ENCODE results near the gene SSR2. TPM values are rescaled to one million over a fixed set of nuclear protein-coding genes. Genes with fewer than 3 reads are reported as not detected.
A peak's percentile ranks its signal among the peaks of the same experiment; 100 is the strongest.

The SSR2 gene
- 100 to 1,000 TPM in 3 of 4 donors, 10 to 100 TPM in 1; 97.6 to 474 (median 227) TPM for total RNA-seq

GRCh38 chr1:156020293-156021092 lies at the start of gene SSR2:
SSR2 (minus strand) TSS chr1:156020951; CDS start chr1:156020167, 784 bp downstream.
- intact Hi-C loops (cut with DNase I; ENCODE audit: low total_unique reads): no loop called here
- no peaks in the 10 kb centered on the region for H3K4me1 ChIP-seq
- H3K36me3 ChIP-seq: no peaks in the 10 kb centered on the region
- H3K9me3 ChIP-seq: no peaks in the 10 kb centered on the region
- TF ChIP-seq POLR2A (IDR thresholded peaks at IDR 0.05): peak; percentile 44
- TF ChIP-seq, protein P1, sequence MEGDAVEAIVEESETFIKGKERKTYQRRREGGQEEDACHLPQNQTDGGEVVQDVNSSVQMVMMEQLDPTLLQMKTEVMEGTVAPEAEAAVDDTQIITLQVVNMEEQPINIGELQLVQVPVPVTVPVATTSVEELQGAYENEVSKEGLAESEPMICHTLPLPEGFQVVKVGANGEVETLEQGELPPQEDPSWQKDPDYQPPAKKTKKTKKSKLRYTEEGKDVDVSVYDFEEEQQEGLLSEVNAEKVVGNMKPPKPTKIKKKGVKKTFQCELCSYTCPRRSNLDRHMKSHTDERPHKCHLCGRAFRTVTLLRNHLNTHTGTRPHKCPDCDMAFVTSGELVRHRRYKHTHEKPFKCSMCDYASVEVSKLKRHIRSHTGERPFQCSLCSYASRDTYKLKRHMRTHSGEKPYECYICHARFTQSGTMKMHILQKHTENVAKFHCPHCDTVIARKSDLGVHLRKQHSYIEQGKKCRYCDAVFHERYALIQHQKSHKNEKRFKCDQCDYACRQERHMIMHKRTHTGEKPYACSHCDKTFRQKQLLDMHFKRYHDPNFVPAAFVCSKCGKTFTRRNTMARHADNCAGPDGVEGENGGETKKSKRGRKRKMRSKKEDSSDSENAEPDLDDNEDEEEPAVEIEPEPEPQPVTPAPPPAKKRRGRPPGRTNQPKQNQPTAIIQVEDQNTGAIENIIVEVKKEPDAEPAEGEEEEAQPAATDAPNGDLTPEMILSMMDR (IDR thresholded peaks at IDR 0.05): no peak
- H3K27me3 ChIP-seq: no peaks in the 10 kb centered on the region
- H3K27ac ChIP-seq: peak within 1 kb of the TSS; percentile 85 to 94
- peak within 1 kb of the TSS; percentile 86 to 93 for H3K4me3 ChIP-seq
- peak; percentile 85 to 92 for DNase-seq

GRCh38 chr1:156070548-156070947 lies 49.8 kb upstream of the SSR2 start:
- no peaks in the 10 kb centered on the region for H3K4me1 ChIP-seq
- H3K9me3 ChIP-seq: no peaks in the 10 kb centered on the region
- TF ChIP-seq, protein P1 (IDR thresholded peaks at IDR 0.05): no peak
- TF ChIP-seq POLR2A (IDR thresholded peaks at IDR 0.05): no peak
- H3K36me3 ChIP-seq: no peaks in the 10 kb centered on the region
- no peak overlapping the region for H3K27ac ChIP-seq
- no peak for DNase-seq
- H3K27me3 ChIP-seq: no peaks in the 10 kb centered on the region
- intact Hi-C loops (cut with DNase I; ENCODE audit: low total_unique reads): no loop called here
- no peak overlapping the region for H3K4me3 ChIP-seq

DNA sequence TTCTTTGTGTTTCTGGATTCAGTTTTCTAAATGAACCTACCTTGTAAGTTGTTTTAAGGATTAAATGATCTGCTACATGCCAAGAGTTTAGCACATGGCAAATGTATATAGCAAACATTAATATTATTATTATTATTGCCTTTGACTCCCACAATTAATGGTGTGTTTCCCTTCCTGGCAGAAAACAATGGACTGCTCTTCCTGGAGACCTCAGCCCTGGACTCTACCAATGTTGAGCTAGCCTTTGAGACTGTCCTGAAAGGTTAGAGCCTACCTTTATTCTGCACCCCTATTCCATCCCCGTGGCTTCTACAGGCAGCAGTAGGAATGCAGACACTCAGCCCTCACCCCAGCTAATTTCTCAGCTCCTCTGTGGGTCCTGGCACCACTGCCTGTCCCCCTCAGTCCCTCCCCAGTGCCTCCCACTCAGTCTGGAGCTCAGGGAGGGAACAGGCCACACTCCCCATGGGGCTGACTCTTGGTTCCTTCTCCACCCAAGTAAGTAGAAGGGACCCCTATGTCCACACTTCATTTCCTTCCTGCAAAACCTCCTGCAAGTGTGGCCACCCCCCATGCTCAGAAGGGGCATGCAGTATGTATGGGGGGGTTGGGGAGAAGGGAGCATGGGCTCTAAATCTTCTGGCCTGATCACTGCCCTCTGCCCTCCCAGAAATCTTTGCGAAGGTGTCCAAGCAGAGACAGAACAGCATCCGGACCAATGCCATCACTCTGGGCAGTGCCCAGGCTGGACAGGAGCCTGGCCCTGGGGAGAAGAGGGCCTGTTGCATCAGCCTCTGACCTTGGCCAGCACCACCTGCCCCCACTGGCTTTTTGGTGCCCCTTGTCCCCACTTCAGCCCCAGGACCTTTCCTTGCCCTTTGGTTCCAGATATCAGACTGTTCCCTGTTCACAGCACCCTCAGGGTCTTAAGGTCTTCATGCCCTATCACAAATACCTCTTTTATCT lies 49.0 kb upstream of the SSR2 start:
- Histone ChIP-seq H3K9me3 (no peaks in the 10 kb centered on the region), H3K36me3 (no peaks in the 10 kb centered on the region), H3K4me1 (no peaks in the 10 kb centered on the region), H3K4me3 (no peak overlapping the region), H3K27me3 (no peaks in the 10 kb centered on the region), H3K27ac (no peak overlapping the region)
- TF ChIP-seq POLR2A (IDR thresholded peaks at IDR 0.05): no peak
- TF ChIP-seq, protein P1 (IDR thresholded peaks at IDR 0.05): no peak
- no peak for DNase-seq
- intact Hi-C loops (cut with DNase I; ENCODE audit: low total_unique reads): no loop called here

GRCh38 chr1:156067262-156067661 lies 46.5 kb upstream of the SSR2 start:
- DNase-seq: no peak

More at GRCh38 chr1:156067262-156067661, 46.5 kb upstream of the SSR2 start:
- Histone ChIP-seq H3K4me3 (no peak overlapping the region), H3K27me3 (no peaks in the 10 kb centered on the region), H3K4me1 (no peaks in the 10 kb centered on the region), H3K27ac (no peak overlapping the region), H3K9me3 (no peaks in the 10 kb centered on the region), H3K36me3 (no peaks in the 10 kb centered on the region)
- intact Hi-C loops (cut with DNase I; ENCODE audit: low total_unique reads): no loop called here
- no peak for TF ChIP-seq POLR2A (IDR thresholded peaks at IDR 0.05)
- TF ChIP-seq, protein P1 (IDR thresholded peaks at IDR 0.05): no peak

Data from uterus (tissue), 4 donors.